Osteocyte (in vitro differentiated cells): ENCODE data around the gene PLA2G4D. TPM values are rescaled to one million over a fixed set of nuclear protein-coding genes. Genes with fewer than 3 reads are reported as not detected.

Source experiments
- DNase-seq: peaks from one replicate; pipeline ENCODE4 v3.0.0; 2021; ENCODE audit warnings: mixed read lengths; ENCODE audit not compliant: unreplicated experiment; ENCODE audit errors: extremely low spot score
- H3K27ac Mint-ChIP-seq: one replicate; pipeline ENCODE4 v1.8.0; 2021; ENCODE audit warnings: mild to moderate bottlenecking, mixed read lengths; ENCODE audit not compliant: unreplicated experiment
- H3K27me3 Mint-ChIP-seq: one replicate; pipeline ENCODE4 v1.8.0; 2021; ENCODE audit warnings: mixed read lengths; ENCODE audit not compliant: unreplicated experiment
- H3K36me3 Mint-ChIP-seq: one replicate; pipeline ENCODE4 v1.8.0; 2021; ENCODE audit warnings: mixed read lengths; ENCODE audit not compliant: unreplicated experiment
- H3K4me1 Mint-ChIP-seq: one replicate; pipeline ENCODE4 v1.8.0; 2021; ENCODE audit warnings: mixed read lengths; ENCODE audit not compliant: unreplicated experiment
- H3K4me3 Mint-ChIP-seq: one replicate; pipeline ENCODE4 v1.8.0; 2021; ENCODE audit warnings: mild to moderate bottlenecking, moderate library complexity, mixed read lengths; ENCODE audit not compliant: unreplicated experiment
- H3K9me3 Mint-ChIP-seq: one replicate; pipeline ENCODE4 v1.8.0; 2021; ENCODE audit warnings: mixed read lengths; ENCODE audit not compliant: unreplicated experiment
- CTCF ChIP-seq: fragments of 200-600 bp; sonication (generic); IDR thresholded peaks from 2 replicates; pipeline ENCODE4 v1.5.0; 2021; ENCODE audit warnings: antibody characterized with exemption, mild to moderate bottlenecking, moderate library complexity
- total RNA-seq: library from RNA; stranded (reverse); gene quantifications from 2 replicates; pipeline ENCODE4 v1.2.1, GENCODE V29; 2021

PLA2G4D gene
- total RNA-seq, 1 donor from 2014 or later = not detected

GRCh38 chr15:42131826-42132806 lies 37.8 kb upstream of the PLA2G4D start:
- H3K4me1 Mint-ChIP-seq = no peaks in the 10 kb centered on the region
- no peaks in the 10 kb centered on the region for H3K36me3 Mint-ChIP-seq
- H3K27ac Mint-ChIP-seq = no peak overlapping the region
- no peaks in the 10 kb centered on the region for H3K9me3 Mint-ChIP-seq
- no peak overlapping the region for H3K4me3 Mint-ChIP-seq
- TF ChIP-seq CTCF = no peak
- peaks cover 51% of the 10 kb centered on the region for H3K27me3 Mint-ChIP-seq
- peak; percentile 69 for DNase-seq

GRCh38 chr15:42131006-42131405 lies 36.6 kb upstream of the PLA2G4D start:
- DNase-seq = peak; percentile 34
- no peak for TF ChIP-seq CTCF
- no peak overlapping the region for H3K27ac Mint-ChIP-seq
- H3K9me3 Mint-ChIP-seq = no peaks in the 10 kb centered on the region
- no peak overlapping the region for H3K4me3 Mint-ChIP-seq
- H3K36me3 Mint-ChIP-seq = no peaks in the 10 kb centered on the region
- H3K4me1 Mint-ChIP-seq = no peaks in the 10 kb centered on the region
- peaks cover 51% of the 10 kb centered on the region for H3K27me3 Mint-ChIP-seq

DNA sequence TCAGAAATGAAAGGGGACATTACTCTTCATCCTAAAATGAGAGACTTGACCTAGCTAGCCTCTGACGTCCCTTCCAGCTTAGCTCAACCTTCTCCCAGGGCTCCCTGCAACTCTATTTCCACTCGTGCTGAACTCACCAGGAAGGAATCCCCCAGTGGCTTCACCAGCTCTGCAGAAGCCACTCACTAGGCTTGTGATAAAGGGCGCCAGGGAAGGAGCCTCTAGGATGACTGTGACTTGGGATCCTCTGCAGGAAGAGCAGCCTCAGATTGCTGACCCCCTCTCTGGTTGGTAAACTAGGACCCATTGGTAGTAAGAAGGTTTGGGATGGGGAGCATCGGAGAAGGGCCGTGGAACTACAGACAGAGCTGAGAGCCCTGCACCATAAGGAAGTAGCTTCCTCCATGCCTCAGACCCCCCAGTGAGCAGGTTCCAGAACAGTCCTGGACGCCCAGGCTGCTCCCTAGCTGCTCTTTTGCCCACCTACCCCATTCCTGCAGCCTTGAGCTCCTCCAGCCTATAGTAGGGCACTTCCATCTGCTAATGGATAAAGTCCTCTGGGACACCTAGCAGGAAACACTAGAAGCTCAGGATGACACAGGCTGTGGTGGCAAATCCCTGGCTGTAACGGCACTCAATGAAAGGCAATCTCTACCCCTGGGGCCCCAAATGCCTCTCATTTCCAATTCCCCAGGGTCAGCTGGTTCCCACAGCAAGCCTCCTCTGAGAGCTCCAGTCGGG lies 36.1 kb upstream of the PLA2G4D start:
- peak; percentile 44 for DNase-seq
- Mint-ChIP-seq H3K4me1 (no peaks in the 10 kb centered on the region), H3K36me3 (no peaks in the 10 kb centered on the region), H3K9me3 (no peaks in the 10 kb centered on the region), H3K27ac (no peak overlapping the region), H3K27me3 (peaks cover 53% of the 10 kb centered on the region), H3K4me3 (no peak overlapping the region)
- no peak for TF ChIP-seq CTCF

DNA sequence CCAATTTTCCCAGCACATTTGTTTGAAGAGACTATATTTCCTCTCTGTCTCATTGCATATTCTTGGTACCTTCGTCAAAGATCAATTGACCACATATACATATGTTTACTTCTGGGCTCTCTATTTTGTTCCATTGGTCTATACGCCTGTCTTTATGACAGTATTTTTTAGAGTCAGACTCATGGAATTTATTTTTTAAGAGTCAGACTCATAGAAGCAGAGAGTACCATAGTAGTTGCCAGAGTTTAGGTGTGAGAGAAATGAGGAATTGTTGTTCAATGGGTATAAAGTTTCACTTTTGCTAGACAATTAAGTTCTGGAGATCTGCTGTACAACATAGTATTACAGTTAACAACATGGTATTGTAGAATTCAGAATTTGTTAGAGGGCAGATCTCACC lies 35.0 kb upstream of the PLA2G4D start:
- no peak overlapping the region for H3K27ac Mint-ChIP-seq
- no peak overlapping the region for H3K4me3 Mint-ChIP-seq
- H3K4me1 Mint-ChIP-seq = no peaks in the 10 kb centered on the region
- no peaks in the 10 kb centered on the region for H3K9me3 Mint-ChIP-seq
- H3K27me3 Mint-ChIP-seq = peaks cover 58% of the 10 kb centered on the region
- H3K36me3 Mint-ChIP-seq = no peaks in the 10 kb centered on the region
- no peak for DNase-seq
- no peak for TF ChIP-seq CTCF

DNA sequence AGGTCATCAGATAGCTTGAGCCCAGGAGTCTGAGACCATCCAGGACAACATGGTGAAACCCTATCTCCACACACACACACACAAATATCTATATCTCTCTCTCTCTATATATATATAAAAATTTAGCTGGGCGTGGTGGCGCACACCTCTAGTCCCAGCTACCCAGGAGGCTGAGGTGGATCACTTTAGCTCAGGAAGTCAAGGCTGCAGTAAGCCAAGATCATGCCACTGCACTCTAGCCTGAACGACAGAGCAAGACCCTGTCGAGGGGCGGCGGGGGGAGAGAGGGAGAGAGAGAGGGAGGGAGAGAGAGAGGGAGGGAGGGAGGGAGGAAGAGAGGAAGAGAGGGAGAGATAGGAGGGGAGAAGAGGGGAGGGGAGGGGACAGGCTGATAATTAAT lies 34.1 kb upstream of the PLA2G4D start:
- peaks cover 61% of the 10 kb centered on the region for H3K27me3 Mint-ChIP-seq
- H3K27ac Mint-ChIP-seq = no peak overlapping the region
- no peak for TF ChIP-seq CTCF
- DNase-seq = peak; percentile 54
- no peak overlapping the region for H3K4me3 Mint-ChIP-seq
- no peaks in the 10 kb centered on the region for H3K9me3 Mint-ChIP-seq
- H3K36me3 Mint-ChIP-seq = no peaks in the 10 kb centered on the region
- H3K4me1 Mint-ChIP-seq = no peaks in the 10 kb centered on the region
